Stromal cell of bone marrow (primary cell): ENCODE data around the gene GRK6.

Experiments
- DNase-seq: peaks from one replicate; pipeline ENCODE4 v3.0.0-alpha.2; 2012; ENCODE audit warnings: low read depth

The GRK6 gene

DNA sequence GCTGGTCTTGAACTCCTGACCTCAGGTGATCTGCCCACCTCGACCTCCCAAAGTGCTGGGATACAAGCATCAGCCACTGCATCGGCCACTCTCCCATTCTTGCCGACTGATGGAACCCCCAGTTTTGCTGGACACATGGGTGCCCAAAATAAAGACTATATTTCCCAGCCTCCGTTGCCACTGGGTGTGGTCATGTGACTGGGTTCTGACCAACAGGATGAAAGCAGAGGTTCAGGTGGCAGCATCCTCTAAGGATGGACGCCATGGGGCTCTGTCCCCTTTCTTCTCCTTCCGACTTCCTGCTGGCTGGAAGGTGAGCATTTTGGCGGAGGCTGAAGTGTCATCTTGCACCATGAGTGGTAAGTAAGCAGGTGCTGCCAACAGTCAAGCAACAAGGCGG is 60.7 kb downstream of the GRK6 start:
- DNase-seq = no peak

DNA sequence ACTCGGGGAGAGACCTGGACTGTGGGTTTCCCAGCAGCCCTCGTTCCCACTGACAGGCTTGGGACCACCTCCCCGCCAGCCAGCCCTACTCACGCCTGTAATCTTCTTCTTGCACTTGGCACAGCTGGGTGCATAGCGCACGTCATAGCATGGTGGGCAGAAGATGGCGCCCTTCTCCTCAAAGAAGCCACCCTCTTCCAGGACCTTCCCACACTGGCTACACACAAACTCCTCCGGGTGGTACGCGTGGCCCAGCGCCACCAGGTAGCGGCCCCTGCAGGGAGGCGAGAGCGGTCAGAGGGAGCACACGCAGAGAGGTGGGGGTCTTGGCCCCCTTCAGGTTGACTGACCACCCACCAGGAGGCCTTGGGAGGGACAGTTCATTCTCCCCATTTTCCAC is 61.5 kb downstream of the GRK6 start:
- no peak for DNase-seq

DNA sequence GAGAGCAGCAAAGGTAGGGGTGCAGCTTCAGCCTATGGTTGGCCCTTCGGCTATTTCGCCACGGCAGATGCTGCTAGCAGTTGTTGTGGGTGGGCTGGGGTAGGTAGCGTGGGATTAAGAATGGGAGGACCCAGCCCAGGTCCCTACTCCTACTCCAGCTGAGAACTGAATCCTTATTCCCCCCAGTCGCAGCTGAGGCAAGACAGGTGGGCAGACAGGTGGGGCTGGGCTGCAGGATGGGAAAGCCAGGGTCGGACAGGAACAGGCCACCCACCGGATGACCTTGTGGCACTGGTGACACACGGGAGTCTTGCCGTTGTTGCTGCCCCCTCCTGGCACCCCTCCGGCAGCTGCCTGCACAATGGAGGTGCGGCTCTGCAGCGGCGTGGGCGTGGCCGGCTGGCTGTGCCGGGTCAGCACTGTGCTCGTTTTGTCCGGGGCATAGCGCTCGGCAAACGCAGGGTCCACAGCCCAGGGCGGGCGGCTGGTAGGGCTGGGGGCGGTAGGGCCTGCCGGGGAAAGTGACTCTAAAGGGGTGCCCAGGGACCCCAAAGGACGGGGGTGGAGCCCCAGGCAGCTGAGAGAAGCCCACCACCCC is 62.7 kb downstream of the GRK6 start:
- no peak for DNase-seq

DNA sequence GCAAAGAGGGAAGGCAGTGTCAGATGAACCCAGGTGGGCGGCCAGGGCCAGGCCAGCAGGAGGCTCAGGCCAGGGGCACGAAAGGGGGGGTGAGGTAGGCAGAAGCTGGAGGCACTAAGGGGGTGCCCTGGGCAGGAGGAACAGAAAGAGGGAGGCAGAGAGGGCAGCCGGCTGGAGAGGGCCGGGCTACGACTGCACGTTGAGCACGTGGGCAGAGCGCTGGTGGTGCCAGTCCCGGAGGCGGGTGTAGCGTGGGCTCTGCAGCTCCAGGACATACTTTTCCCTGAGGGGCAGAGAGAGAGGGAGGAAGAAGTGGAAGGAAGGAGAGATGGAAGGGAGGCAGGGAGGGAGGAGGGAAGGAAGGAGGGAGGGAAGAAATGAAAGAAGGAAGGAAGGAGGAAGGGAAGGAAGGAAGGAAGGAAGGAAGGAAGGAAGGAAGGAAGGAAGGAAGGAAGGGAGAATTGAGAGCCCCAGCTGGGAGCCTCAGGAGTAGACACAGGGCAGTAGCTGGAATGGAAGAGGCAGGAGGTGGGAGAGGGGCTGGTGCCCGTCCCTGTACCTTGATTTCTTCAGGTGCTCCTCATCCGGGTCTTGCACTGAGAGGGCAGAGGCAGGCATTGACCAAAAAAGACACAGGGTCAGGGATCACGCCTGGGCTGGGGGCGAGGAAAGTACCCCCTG is 64.0 kb downstream of the GRK6 start:
- no peak for DNase-seq

DNA sequence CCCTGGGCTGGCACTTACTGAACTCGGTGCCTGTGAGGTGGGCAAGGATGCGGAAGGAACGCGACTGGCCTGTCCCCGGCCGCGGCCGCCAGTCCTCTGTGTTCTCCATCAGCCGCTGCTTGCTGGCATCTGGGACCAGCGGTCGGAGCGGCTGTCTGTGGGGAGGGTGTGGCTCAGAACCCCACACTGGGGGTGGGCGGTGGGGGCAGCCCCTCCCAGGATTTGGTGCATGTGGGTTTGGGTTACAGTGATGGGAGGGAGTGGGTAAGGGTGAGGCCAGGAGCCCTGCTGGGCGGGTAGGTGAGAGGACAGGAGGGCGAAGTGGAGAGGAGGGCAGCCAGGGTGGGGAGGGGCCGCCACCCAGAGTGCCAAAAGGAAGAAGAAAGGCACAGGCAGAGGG is 64.5 kb downstream of the GRK6 start:
- no peak for DNase-seq

DNA sequence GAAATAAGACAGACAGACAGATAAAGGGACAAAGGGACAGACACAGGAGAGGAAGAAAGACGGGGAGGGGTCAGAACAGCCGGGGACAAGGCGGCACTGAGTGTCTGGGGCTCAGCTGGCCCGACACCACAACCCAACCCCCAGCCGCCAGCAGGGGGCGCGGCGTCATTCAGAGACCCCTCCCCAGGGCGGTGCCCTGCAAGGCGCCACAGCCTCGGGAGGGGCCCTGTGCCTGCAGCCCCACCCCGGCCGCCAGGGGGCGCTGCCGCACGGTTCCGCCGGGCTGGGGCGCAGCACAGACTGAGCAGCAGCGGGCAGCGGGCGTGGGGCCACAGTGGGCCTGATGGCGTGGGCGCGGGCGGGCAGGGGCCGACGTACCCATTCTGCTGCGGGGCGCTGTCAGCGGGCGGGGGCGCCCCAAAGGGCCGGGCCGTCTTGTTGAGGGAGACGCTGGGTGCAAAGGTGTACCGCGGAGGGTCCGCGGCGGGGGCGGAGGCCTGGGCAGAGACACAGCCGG is 65.0 kb downstream of the GRK6 start:
- DNase-seq = no peak

DNA sequence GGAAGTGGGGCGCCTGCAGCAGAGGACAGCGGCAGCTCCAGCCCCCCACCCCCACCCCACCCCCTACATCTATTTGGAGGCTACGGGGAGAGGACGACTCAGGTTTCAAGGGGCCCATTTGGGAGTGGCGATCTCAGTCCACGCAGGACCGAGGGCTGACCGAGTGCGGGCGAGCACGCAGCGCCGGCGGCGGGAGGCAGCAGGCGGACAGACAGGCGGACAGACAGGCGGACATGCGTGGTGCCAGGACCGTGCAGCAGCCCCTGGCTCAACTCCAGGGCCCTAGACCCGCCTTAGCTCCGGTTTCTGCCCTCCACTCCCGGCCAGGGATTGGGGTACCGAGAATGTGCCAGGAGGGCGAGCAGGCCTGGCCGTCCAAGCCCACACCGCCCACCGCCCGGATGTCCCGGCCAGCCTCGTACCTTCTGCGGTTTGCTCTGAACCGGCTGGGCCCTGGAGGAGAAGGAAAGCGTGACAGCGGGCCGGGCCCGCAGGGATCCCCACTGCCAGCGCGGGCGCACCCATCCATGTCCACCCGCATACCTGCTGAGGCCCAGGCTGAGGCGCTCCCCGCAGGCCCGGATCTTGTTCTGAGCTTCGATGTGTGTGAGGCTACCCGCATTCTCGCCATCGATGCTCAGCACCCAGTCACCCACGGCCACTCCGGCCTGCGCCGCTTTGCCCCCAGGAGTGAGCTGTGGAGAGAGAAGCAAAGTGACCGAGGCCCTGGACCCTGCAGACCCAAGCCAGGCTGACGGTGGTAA is 65.7 kb downstream of the GRK6 start:
- no peak for DNase-seq
